Nucleus accumbens (tissue), 56 donors: ENCODE measurements around the gene NCOA1.
"Not testable (repeated sequence)": the region's sequence is repeated elsewhere in the genome, so short reads cannot be mapped to it uniquely, and the experiment has no call there.

Experiments used
- DNase-seq, 56 donors: peaks; one replicate each; lab custom pipeline; 2025; lab: John Stamatoyannopoulos, UW

Gene NCOA1

GRCh38 chr2:24531610-24532009, 40.6 kb downstream of the NCOA1 start:
- not testable (repeated sequence) for DNase-seq

GRCh38 chr2:24532057-24532456, 41.0 kb downstream of the NCOA1 start:
- DNase-seq = not testable (repeated sequence)

GRCh38 chr2:24533574-24533973, 42.5 kb downstream of the NCOA1 start:
- DNase-seq = not testable (repeated sequence)

- no peak for DNase-seq
Measured at GRCh38 chr2:24538720-24539119, 47.7 kb downstream of the NCOA1 start.

- DNase-seq = no peak
Measured at GRCh38 chr2:24539258-24539657, 48.2 kb downstream of the NCOA1 start.

GRCh38 chr2:24540011-24540477, 49.0 kb downstream of the NCOA1 start:
- DNase-seq = no peak

GRCh38 chr2:24541621-24542020, 50.6 kb downstream of the NCOA1 start:
- DNase-seq = no peak

- no peak for DNase-seq
Measured at GRCh38 chr2:24542269-24542872, 51.3 kb downstream of the NCOA1 start.

GRCh38 chr2:24543252-24543651, 52.2 kb downstream of the NCOA1 start:
- no peak for DNase-seq

- no peak for DNase-seq
Measured at GRCh38 chr2:24544456-24545115, 53.5 kb downstream of the NCOA1 start.

- no peak for DNase-seq
Measured at GRCh38 chr2:24546669-24547068, 55.6 kb downstream of the NCOA1 start.

- DNase-seq = no peak
Measured at GRCh38 chr2:24548058-24548457, 57.0 kb downstream of the NCOA1 start.

GRCh38 chr2:24550301-24550700, 59.2 kb downstream of the NCOA1 start:
- not testable (repeated sequence) for DNase-seq

GRCh38 chr2:24551016-24551415, 60.0 kb downstream of the NCOA1 start:
- no peak for DNase-seq

GRCh38 chr2:24552836-24553235, 61.8 kb downstream of the NCOA1 start:
- no peak for DNase-seq

- no peak for DNase-seq
Measured at GRCh38 chr2:24558781-24559472, 67.9 kb downstream of the NCOA1 start.

- DNase-seq = peak in 1 of 56 donors; percentile 13
Measured at GRCh38 chr2:24559473-24560113, 68.5 kb downstream of the NCOA1 start.

GRCh38 chr2:24565537-24565936, 74.5 kb downstream of the NCOA1 start:
- DNase-seq = no peak

- DNase-seq = no peak
Measured at GRCh38 chr2:24566209-24566608, 75.2 kb downstream of the NCOA1 start.

- peak in 1 of 56 donors; percentile 4 for DNase-seq
Measured at GRCh38 chr2:24566630-24567029, 75.6 kb downstream of the NCOA1 start.

- DNase-seq = no peak
Measured at GRCh38 chr2:24568551-24568950, 77.5 kb downstream of the NCOA1 start.
